ENCODE data around the gene IFIT1B. TPM values are rescaled to one million over a fixed set of nuclear protein-coding genes. Genes with fewer than 3 reads are reported as not detected.
"Not testable (repeated sequence)": the region's sequence is repeated elsewhere in the genome, so short reads cannot be mapped to it uniquely, and the experiment has no call there.

Gene IFIT1B, protein sequence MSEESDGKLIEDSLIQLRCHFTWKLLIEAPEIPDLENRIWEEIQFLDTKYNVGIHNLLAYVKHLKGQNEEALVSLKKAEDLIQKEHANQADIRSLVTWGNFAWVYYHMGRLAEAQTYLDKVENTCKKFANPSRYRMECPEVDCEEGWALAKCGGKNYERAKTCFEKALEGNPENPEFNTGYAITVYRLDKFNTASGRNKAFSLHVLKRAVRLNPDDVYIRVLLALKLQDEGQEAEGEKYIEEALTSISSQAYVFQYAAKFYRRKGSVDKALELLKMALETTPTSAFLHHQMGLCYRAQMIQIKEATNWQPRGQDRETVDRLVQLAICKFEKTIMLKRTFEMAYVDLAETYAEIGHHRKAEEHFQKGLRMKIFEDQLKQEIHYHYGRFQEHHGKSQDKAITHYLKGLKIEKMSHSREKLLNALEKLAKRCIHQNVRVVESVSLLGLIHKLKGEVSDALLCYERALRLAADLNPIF
- not detected in 2 replicates for total RNA-seq
- long read RNA-seq: 0 reads

DNA sequence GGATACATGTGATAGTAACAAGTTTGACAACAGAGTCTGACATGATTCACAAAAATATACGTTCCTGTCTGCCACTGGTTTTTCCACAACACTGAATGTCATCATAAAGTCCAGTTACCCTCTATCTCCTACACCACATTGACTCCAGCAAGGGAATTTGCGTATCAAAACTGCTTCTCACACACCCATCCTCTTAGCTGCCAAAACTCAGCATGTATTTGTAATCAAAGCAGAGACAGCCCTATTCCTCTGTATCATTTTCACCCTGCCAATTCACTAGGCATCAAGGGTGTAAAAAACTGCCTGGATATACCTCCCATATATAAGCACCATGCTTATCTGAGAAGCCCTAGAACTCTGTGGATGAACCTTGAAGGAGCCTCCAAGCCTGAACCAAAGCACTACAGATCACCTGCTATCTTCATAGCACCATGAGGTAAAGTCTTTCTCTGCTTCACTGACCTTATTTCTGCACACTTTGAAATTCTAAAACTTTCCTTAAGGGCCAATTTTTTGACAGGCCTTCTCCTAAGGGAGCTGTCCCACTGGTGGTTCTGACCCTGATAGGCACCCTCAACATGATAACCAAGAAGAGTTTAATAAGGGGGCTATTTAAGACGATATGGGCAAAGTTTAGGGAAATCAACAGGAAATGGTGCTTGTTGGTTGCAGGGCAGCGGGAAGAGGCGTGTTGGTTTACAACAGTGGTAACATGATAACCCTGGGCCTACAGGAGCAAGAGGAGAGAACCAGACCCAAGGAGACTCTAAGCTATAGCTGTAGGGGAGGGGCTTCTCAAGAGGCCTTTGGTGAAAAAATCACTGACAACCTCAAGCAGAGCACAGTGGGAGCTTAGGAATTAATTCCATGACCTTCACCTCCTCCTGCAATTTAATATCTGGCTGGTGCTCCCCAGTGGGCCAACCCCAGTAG, at the start of gene IFIT1B:
Gene IFIT1B, plus strand, starts transcription at position 352 of the 933 bp plus-strand sequence. Its CDS starts 80 bp downstream, at position 432.
- Mint-ChIP-seq H3K4me3 (no peak within 1 kb of the TSS), H3K4me1 (peaks cover 12% of the 10 kb centered on the region), H3K27ac (ENCODE audit: unreplicated experiment) (no peak within 1 kb of the TSS), H3K9me3 (no peaks in the 10 kb centered on the region), H3K27me3 (ENCODE audit: low read depth) (no peaks in the 10 kb centered on the region), H3K36me3 (ENCODE audit: low read depth) (no peaks in the 10 kb centered on the region)
- DNase-seq (ENCODE audit: low read depth, low spot score): no peak
- TF ChIP-seq, protein P1, sequence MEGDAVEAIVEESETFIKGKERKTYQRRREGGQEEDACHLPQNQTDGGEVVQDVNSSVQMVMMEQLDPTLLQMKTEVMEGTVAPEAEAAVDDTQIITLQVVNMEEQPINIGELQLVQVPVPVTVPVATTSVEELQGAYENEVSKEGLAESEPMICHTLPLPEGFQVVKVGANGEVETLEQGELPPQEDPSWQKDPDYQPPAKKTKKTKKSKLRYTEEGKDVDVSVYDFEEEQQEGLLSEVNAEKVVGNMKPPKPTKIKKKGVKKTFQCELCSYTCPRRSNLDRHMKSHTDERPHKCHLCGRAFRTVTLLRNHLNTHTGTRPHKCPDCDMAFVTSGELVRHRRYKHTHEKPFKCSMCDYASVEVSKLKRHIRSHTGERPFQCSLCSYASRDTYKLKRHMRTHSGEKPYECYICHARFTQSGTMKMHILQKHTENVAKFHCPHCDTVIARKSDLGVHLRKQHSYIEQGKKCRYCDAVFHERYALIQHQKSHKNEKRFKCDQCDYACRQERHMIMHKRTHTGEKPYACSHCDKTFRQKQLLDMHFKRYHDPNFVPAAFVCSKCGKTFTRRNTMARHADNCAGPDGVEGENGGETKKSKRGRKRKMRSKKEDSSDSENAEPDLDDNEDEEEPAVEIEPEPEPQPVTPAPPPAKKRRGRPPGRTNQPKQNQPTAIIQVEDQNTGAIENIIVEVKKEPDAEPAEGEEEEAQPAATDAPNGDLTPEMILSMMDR (conservative IDR thresholded peaks at IDR 0.05): no peak

DNA sequence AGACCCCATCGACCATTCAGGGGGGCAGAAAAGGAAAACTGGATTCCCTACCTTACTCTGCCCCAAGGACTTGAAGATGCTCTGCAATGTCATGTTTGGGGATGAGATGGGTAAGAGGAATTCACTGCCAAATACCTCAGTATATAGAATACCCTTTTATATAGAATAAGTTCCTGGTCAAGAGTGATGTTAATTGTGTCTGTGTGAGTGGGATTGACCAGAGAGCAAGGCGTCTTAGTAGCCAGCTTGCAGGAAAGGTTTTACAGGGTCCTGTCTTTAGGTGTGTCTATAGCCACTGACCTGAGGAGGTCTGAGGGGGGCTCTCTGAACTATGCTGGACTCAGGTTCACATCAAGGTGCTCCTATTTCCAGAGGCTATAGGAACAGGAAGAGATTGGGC, 48.7 kb upstream of the IFIT1B start:
- no peaks in the 10 kb centered on the region for H3K9me3 Mint-ChIP-seq
- peaks cover 64% of the 10 kb centered on the region for H3K4me1 Mint-ChIP-seq
- no peaks in the 10 kb centered on the region for H3K27me3 Mint-ChIP-seq (ENCODE audit: low read depth)
- H3K36me3 Mint-ChIP-seq (ENCODE audit: low read depth): no peaks in the 10 kb centered on the region
- no peak for DNase-seq (ENCODE audit: low read depth, low spot score)
- TF ChIP-seq, protein P1 (conservative IDR thresholded peaks at IDR 0.05): no peak
- no peak overlapping the region for H3K27ac Mint-ChIP-seq (ENCODE audit: unreplicated experiment)
- no peak overlapping the region for H3K4me3 Mint-ChIP-seq

DNA sequence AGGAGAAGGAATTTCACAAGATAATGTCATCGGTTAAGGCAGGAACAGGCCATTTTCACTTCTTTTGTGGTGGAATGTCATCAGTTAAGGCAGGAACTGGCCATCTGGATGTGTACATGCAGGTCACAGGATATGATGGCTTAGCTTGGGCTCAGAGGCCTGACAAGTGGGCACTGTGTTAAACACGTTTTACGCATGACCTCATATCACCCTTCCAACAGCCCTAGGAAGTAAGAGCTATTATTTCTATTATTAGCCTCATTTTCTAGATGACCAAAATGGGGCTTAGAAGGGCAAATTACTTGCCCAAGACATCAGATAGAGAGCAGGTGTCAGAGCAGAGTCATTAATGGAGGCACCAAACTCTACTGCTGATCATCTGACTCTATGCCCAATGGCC, 47.8 kb upstream of the IFIT1B start:
- H3K27ac Mint-ChIP-seq (ENCODE audit: unreplicated experiment): peak overlapping the region; percentile 16

DNA sequence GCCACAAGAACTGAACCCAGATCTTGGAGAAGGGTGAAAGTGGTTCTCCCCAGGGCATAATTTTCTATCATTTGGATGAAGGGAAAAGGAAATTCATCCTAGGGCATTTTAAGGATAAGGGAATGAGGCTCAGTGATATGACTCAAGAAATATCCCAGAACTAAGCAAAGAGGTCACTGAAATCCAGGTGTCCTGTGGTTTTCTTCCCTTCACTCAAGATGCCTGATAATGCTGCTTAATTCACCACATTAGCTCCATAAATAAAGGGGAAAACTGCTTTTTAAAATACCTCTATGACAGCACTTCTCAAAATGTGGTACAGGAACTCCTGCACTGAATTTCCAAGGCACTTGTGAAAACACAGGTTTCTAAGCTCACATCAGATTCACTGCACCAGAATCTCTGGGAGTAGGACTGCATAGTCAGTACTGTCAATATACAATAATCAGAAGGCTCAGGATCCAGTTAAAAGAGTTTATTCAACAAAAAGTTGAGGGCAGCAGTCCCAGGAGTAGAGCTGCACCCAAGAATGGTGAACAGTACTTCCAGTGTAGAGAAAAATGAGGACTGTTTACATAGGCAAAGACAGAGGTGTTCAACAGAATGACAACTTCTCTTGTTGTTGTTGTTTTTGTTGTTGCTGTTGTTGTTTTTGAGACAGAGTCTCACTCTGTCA, 47.2 kb upstream of the IFIT1B start:
- no peaks in the 10 kb centered on the region for H3K9me3 Mint-ChIP-seq
- no peak overlapping the region for H3K27ac Mint-ChIP-seq (ENCODE audit: unreplicated experiment)
- no peaks in the 10 kb centered on the region for H3K36me3 Mint-ChIP-seq (ENCODE audit: low read depth)
- TF ChIP-seq, protein P1 (conservative IDR thresholded peaks at IDR 0.05): no peak
- DNase-seq (ENCODE audit: low read depth, low spot score): no peak
- no peak overlapping the region for H3K4me3 Mint-ChIP-seq
- H3K4me1 Mint-ChIP-seq: peaks cover 65% of the 10 kb centered on the region
- H3K27me3 Mint-ChIP-seq (ENCODE audit: low read depth): no peaks in the 10 kb centered on the region

More for the DNA sequence above, 47.8 kb upstream of the IFIT1B start:
- DNase-seq (ENCODE audit: low read depth, low spot score); H3K36me3 Mint-ChIP-seq (ENCODE audit: low read depth); H3K27me3 Mint-ChIP-seq (ENCODE audit: low read depth); H3K9me3 Mint-ChIP-seq: not testable (repeated sequence)
- Mint-ChIP-seq H3K4me1 (peaks cover 65% of the 10 kb centered on the region), H3K4me3 (peak overlapping the region; percentile 50)

DNA sequence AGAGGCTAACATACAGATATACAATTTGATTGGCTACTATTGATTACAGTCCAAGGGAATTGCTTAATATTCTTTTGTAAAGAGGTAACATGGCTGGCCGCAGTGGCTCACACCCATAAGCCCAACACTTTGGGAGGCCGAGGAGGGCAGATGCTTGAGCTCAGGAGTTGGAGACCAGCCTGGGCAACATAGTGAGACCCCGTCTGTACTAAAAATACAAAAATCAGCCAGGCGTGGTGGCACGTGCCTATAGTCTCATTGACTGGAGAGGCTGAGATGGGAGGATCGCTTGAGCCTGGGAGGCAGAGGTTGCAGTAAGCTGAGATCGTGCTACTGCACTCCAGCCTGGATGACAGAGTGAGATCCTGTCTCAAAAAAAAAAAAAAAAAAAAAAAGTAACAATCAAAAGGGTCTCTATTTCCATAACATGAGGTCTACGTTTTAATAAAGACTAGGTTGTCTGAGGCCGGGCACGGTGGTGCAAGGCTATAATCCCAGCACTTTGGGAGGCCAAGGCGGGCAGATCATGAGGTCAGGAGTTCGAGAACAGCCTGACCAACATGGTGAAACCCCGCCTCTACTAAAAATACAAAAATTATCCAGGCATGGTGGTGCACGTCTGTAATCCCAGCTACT, 46.3 kb upstream of the IFIT1B start:
- H3K27me3 Mint-ChIP-seq (ENCODE audit: low read depth); H3K36me3 Mint-ChIP-seq (ENCODE audit: low read depth); H3K4me3 Mint-ChIP-seq; H3K9me3 Mint-ChIP-seq; DNase-seq (ENCODE audit: low read depth, low spot score); H3K27ac Mint-ChIP-seq (ENCODE audit: unreplicated experiment): not testable (repeated sequence)
- peaks cover 59% of the 10 kb centered on the region for H3K4me1 Mint-ChIP-seq

All from neural crest cell (in vitro differentiated cells).